GM10266 (cell line): ENCODE results near the gene TXNRD3.

ENCODE experiments used
- DNase-seq: peaks from one replicate; pipeline ENCODE4 v3.0.0; 2012; ENCODE audit errors: extremely low spot score
- CTCF ChIP-seq: IDR thresholded peaks from 2 replicates; pipeline ENCODE4 v1.5.1; 2012; ENCODE audit warnings: mild to moderate bottlenecking, low read depth; ENCODE audit not compliant: control insufficient read depth, insufficient read depth; ENCODE audit errors: missing control alignments

The TXNRD3 gene

GRCh38 chr3:126568776-126569342, 86.1 kb downstream of the TXNRD3 start:
- no peak for TF ChIP-seq CTCF
- no peak for DNase-seq

GRCh38 chr3:126567696-126568438, 87.1 kb downstream of the TXNRD3 start:
- no peak for DNase-seq
- TF ChIP-seq CTCF = no peak

- DNase-seq = no peak
- no peak for TF ChIP-seq CTCF
These were observed 92.1 kb downstream of the TXNRD3 start for GRCh38 chr3:126562737-126563276.

GRCh38 chr3:126558336-126559071, 96.4 kb downstream of the TXNRD3 start, which contains the start of gene C3orf22:
TSS of gene C3orf22 (minus strand) at chr3:126558932. CDS start at chr3:126553390, 5,542 bp downstream.
- DNase-seq = no peak
- TF ChIP-seq CTCF = no peak

- TF ChIP-seq CTCF = no peak
- no peak for DNase-seq
These were observed 97.2 kb downstream of the TXNRD3 start for GRCh38 chr3:126557761-126558160.

- no peak for DNase-seq
- no peak for TF ChIP-seq CTCF
These were observed 97.5 kb downstream of the TXNRD3 start for GRCh38 chr3:126557415-126557745.
